GM19438 (cell line): ENCODE measurements around the gene SAA4.
"Not testable (repeated sequence)": the region's sequence is repeated elsewhere in the genome, so short reads cannot be mapped to it uniquely, and the experiment has no call there.

Experiments used
- ATAC-seq: cut with Tn5 transposase; IDR thresholded peaks from one replicate; pipeline ENCODE4 v1.9.1; 2021; ENCODE audit warnings: low read depth; ENCODE audit not compliant: unreplicated experiment

Gene SAA4, protein sequence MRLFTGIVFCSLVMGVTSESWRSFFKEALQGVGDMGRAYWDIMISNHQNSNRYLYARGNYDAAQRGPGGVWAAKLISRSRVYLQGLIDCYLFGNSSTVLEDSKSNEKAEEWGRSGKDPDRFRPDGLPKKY

DNA sequence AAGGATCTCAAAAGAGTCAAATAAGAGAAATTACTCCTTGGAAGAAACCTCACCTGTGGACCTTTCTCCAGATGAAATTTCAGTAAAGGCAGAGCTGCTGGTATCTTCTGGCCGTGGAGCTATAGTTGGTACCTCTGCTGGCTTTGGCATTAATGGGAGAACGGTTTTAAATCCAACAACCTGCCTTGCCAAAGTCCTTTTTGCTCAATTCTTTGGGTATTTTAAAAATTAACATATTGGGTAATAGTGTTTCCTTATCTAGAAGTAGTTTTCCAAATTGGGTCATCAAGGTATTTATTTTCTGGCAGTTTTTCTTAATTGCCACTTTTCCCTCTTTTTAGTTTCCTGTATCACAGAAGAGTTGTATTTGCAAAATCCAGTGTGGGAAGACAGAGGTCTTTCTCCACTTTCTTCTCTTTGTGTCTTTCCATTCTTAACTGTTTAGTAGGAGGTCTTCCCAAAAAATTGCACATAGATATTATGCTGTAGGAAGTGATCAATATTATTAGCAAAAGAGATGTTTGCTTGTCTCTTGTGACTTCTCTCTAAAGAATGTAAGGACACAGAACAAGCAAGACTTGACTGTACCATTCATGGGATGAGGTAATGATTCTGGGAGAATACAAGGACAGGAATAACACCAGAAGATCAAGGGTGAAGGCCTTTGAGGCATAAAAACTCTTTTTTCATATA is at the start of gene SAA4:
TSS of gene SAA4 (minus strand) at position 139 of the 693 bp plus-strand sequence. CDS start 876 bp downstream, outside the sequence.
- no peak for ATAC-seq

DNA sequence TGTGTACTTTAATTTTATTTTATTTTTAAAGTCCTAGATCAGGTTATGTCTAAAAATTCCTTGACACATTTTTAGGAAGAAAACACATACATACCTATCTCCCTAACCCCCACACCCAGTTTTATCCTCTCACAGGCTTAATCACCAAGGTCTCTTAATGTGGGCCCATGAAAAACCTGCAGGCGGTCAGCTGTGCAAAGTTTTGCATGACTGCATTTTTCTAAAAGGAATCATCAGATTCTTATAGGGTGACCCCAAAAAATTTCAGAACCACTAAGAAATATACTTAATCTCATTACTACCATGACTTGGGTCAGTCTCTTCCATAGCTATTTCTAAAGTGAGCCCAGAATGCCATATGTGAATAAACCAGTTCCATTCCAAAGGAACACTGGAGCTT is 49.2 kb upstream of the SAA4 start:
- no peak for ATAC-seq

GRCh38 chr11:18282626-18283025 is 46.0 kb upstream of the SAA4 start:
- no peak for ATAC-seq

DNA sequence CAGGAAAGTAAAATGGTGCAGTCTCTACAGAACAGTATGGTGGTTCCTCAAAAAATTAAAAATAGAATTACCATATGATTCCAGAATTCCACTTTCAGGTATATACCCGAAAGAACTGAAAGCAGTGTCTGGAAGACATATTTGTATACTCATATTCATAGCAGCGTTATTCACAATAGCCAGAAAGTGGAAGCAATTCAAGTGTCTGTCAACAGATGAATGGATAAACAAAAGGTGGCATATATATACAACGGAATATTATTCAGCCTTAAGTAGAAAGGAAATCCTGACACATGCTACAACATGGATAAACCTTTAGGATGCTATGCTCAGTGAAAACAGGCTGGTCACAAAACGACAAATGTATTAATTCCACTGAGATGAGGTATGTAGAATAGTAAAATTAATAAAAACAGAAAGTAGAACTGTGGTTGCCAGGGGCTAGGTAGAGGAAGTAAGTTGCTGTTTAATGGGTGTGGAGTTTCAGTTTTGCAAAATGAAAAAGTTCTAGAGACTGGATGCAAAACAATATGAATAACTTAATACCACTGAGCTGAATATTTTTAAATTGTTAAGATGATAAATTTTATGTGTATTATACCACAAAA is 43.9 kb upstream of the SAA4 start:
- peak; percentile 91 for ATAC-seq

GRCh38 chr11:18277565-18278271 is 41.1 kb upstream of the SAA4 start:
- no peak for ATAC-seq

DNA sequence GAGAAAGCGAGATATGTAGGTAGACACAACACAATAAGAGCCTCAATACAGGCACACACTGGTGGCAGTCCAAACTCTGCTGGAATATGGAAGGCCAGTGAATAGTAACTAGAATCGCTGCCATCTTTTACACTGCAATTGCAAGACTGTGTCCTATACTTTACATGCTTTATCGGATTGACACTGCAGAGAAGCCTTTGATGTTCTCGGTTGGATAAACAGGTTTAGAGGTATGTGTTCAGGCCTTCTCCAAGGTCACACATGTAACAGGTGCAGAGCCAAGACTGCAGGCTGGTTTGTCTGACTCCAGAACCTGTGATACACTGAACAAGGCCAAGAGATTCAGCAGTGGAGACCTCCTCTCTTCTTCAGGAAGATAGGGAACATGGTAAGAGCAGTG is 34.6 kb upstream of the SAA4 start:
- no peak for ATAC-seq

DNA sequence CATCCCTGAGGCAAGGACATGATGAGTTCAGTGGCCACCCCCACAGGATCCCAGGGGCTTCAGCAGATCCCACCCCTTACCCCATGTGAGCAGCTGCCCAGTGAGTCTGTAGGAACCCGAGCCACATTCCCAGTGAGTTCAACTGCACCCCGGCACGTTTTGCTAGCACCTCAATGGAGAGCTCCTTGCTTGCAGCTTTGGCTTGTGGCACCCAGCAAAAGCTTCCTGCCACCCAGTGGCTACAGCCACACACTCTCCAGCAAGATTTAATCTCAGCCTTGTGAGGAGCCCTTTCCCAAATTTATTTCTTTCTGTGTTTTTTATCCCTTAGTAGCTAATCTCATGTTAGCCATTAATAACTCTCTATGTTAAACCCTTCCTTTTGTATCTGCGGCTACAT is 33.5 kb upstream of the SAA4 start:
- no peak for ATAC-seq

GRCh38 chr11:18269252-18269651 is 32.6 kb upstream of the SAA4 start:
- ATAC-seq = not testable (repeated sequence)

DNA sequence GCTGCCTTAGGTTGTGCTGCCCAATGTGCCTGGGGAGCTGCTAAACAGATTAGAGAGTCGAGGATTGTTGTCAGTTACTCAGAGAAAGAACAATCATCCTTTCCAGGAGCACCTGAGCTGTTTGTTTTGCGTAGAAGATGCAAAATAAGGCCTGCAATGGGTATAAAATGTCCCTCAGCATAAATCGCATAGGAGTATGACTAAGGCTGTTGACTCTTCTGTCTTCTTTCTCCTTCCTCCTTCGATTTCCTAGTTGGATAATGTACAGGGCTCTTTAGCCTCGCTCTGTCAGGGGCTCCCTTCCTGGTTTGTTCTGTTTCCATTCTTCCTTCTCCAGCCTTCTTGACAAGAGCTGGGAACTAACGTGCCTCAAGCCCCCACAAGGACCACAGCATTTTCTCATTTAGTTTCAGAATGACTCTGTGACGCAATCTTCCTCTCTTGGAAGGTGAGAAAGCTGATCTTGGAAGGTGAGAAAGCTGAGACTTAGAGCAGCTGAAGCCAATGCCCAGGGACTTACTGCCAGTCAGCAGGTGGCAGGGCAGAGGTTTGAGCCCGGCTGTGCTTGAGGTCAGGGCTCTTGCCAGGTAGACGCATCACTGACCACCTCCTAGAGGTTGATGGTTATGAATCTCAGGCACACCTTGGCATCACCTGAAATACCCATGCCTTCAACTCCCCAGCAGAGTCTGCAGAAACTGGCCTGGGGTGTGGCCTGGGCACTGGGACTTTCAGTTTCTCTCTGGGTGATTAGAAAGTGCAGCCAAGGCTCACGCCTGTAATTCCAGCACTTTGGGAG is 30.9 kb upstream of the SAA4 start:
- ATAC-seq = peak; percentile 51

DNA sequence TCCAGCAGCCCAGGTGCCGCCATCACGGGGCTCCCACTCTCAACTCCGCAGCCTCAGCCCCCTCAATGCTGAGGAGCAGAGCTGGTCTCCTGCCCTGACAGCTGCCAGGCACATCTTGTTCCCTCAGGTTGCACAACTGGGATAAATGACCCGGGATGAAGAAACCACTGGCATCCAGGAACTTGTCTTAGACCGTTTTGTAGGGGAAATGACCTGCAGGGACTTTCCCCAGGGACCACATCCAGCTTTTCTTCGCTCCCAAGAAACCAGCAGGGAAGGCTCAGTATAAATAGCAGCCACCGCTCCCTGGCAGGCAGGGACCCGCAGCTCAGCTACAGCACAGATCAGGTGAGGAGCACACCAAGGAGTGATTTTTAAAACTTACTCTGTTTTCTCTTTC is 29.3 kb upstream of the SAA4 start, which contains the start of gene SAA1:
TSS of gene SAA1 (plus strand) at position 316 of the 400 bp plus-strand sequence. CDS start 624 bp downstream, outside the sequence.
- no peak for ATAC-seq

- no peak for ATAC-seq
Measured at GRCh38 chr11:18264677-18265555, 28.3 kb upstream of the SAA4 start.

DNA sequence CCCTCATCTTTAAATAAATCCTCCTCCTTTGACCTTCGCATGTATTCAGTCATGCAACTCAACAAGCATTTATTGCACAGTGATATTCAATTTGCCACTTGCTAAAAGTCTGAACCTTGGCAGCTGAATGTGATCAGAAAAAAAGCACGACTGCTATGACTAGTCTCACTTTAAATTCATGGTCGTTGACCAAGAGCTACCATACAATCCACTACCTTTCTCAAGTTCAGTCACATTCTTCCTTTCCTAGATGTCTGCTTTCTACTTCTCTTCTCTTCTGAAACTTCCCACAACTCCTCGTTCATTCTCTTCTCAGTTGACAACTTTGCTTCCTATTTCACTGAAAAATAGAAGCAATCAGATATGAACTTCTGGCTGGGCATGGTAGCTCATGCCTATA is 27.4 kb upstream of the SAA4 start:
- no peak for ATAC-seq

- not testable (repeated sequence) for ATAC-seq
Measured at GRCh38 chr11:18262681-18263350, 26.2 kb upstream of the SAA4 start.

- ATAC-seq = no peak
Measured at GRCh38 chr11:18261721-18262120, 25.1 kb upstream of the SAA4 start.

GRCh38 chr11:18259259-18259658 is 22.7 kb upstream of the SAA4 start:
- no peak for ATAC-seq

DNA sequence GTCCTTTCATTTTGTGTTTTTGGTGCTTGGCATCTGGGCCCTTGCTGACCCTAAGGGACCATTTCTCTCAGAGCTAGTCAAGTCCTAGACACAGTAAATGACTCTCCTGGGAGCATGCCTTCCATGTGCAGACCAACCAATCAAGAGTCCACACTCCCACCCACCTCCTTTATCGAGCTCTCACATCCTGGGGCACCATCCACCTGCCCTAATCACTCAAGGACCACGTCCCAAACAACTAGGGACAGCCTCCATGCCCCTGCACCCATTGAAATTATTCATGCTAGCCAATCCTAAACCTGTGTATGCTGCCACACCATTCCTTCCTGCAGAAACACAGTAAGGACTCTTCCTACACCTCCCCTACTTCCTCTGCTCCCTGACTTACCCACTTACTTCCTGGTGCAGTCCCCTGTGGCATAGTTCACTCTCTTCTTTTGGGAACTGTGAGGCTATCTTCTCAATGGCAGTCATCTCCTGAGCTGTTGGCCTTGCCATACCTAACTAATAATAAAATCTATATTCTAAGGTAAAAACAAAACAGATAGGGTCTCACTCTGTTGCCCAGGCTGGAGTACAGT is 18.3 kb upstream of the SAA4 start:
- ATAC-seq = no peak

- no peak for ATAC-seq
Measured at GRCh38 chr11:18253778-18254338, 17.3 kb upstream of the SAA4 start.

DNA sequence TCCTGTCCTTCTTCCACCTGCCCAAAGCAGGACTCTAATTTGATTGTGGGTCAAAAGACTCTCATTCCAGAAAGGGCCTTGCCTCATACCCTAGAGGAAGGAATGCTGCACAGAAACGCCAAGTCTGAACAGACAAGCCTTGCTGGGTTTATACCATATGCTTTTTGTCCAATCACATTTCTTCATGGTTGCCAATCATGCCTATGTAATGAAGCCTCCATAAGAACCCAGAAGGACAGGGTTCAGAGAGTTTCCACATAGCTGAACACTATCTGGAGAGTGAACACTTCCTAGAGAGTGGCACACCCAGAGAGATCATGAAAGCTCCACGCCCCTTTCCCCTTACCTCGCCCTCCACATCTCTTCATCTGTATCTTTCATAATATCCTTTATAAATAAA is 16.6 kb upstream of the SAA4 start:
- ATAC-seq = no peak
